SU-DHL-6 (cell line): ENCODE results near the gene ATP2A2.
A peak's percentile ranks its signal among the peaks of the same experiment; 100 is the strongest.

Source experiments
- H2AFZ ChIP-seq: fragments of 200-600 bp; sonication (generic); 2 replicates; pipeline ENCODE4 v1.6.1; 2014; ENCODE audit warnings: low read depth, mild to moderate bottlenecking, moderate library complexity, mixed read lengths, antibody characterized with exemption, low read length; ENCODE audit not compliant: severe bottlenecking
- H3F3A ChIP-seq: fragments of 200-600 bp; shearing (Covaris generic); 2 replicates; pipeline ENCODE4 v1.6.0; 2016; ENCODE audit warnings: antibody characterized with exemption, mild to moderate bottlenecking; ENCODE audit not compliant: insufficient read depth
- H3K27ac ChIP-seq: fragments of 200-600 bp; sonication (generic); 2 replicates; pipeline ENCODE4 v1.5.1; 2016; ENCODE audit warnings: low read depth, mild to moderate bottlenecking, low read length, moderate library complexity, mixed read lengths
- H3K27me3 ChIP-seq: fragments of 200-600 bp; sonication (generic), shearing (Covaris generic); 2 replicates; pipeline ENCODE4 v1.6.0; 2014; ENCODE audit warnings: mild to moderate bottlenecking, low read length
- H3K36me3 ChIP-seq: fragments of 200-600 bp; sonication (generic); 2 replicates; pipeline ENCODE4 v1.6.1; 2014; ENCODE audit warnings: mild to moderate bottlenecking, low read length, mixed read lengths
- H3K4me2 ChIP-seq: fragments of 300-600, 200-600 bp; shearing (Covaris generic), sonication (generic); 2 replicates; pipeline ENCODE4 v1.6.0; 2014; ENCODE audit warnings: low read length, low read depth, mild to moderate bottlenecking; ENCODE audit not compliant: poor library complexity, severe bottlenecking
- H3K4me3 ChIP-seq: fragments of 200-600 bp; sonication (generic); 2 replicates; pipeline ENCODE4 v1.5.1; 2014; ENCODE audit warnings: antibody characterized with exemption, low read length, mild to moderate bottlenecking, mixed read lengths; ENCODE audit not compliant: insufficient read depth, poor library complexity, severe bottlenecking
- H3K79me2 ChIP-seq: fragments of 200-600 bp; sonication (generic); 2 replicates; pipeline ENCODE4 v1.6.1; 2014; ENCODE audit warnings: mild to moderate bottlenecking, low read length, moderate library complexity; ENCODE audit not compliant: insufficient read depth
- H3K9ac ChIP-seq: fragments of 200-600 bp; sonication (generic); 2 replicates; pipeline ENCODE4 v1.7.0; 2014; ENCODE audit warnings: mild to moderate bottlenecking, low read length
- H3K9me2 ChIP-seq: fragments of 200-600 bp; sonication (generic); replicated peaks from 2 replicates; pipeline ENCODE4 v1.6.1; 2014; ENCODE audit warnings: low read length; ENCODE audit not compliant: insufficient read depth
- H3K9me3 ChIP-seq: fragments of 200-600 bp; sonication (generic); 2 replicates; pipeline ENCODE4 v1.6.1; 2014; ENCODE audit warnings: low read length, mixed read lengths; ENCODE audit not compliant: insufficient read depth
- H4K20me1 ChIP-seq: fragments of 200-600 bp; sonication (generic); 2 replicates; pipeline ENCODE4 v1.6.1; 2014; ENCODE audit warnings: low read depth, mild to moderate bottlenecking, antibody characterized with exemption, low read length, moderate library complexity, mixed read lengths
- CTCF ChIP-seq: fragments of 200-600 bp; sonication (generic); IDR thresholded peaks from one replicate; pipeline ENCODE4 v1.5.1; 2017; ENCODE audit warnings: antibody characterized with exemption, mild to moderate bottlenecking, low read length, moderate library complexity; ENCODE audit not compliant: insufficient read depth, poor library complexity, severe bottlenecking
- EZH2phosphoT487 ChIP-seq: fragments of 200-600 bp; sonication (generic), shearing (Covaris generic); conservative IDR thresholded peaks from 2 replicates; pipeline ENCODE4 v1.6.1; 2018; ENCODE audit warnings: mild to moderate bottlenecking, antibody characterized with exemption, low read length, moderate library complexity, mixed read lengths

ATP2A2 gene

GRCh38 chr12:110282300-110282860, 1.3 kb downstream of the ATP2A2 start:
- Histone ChIP-seq H2AFZ (no peak overlapping the region), H3K27ac (peak overlapping the region; percentile 74), H3F3A (peaks cover 14% of the 10 kb centered on the region), H3K4me2 (peak overlapping the region; percentile 95), H3K9me2 (no peaks in the 10 kb centered on the region), H3K36me3 (peaks cover 41% of the 10 kb centered on the region), H3K9ac (peak overlapping the region; percentile 88), H3K27me3 (no peaks in the 10 kb centered on the region), H4K20me1 (peaks cover 44% of the 10 kb centered on the region), H3K9me3 (no peaks in the 10 kb centered on the region), H3K79me2 (peaks cover 59% of the 10 kb centered on the region), H3K4me3 (peak overlapping the region; percentile 78)
- TF ChIP-seq EZH2phosphoT487 (no peak), CTCF (no peak)

DNA sequence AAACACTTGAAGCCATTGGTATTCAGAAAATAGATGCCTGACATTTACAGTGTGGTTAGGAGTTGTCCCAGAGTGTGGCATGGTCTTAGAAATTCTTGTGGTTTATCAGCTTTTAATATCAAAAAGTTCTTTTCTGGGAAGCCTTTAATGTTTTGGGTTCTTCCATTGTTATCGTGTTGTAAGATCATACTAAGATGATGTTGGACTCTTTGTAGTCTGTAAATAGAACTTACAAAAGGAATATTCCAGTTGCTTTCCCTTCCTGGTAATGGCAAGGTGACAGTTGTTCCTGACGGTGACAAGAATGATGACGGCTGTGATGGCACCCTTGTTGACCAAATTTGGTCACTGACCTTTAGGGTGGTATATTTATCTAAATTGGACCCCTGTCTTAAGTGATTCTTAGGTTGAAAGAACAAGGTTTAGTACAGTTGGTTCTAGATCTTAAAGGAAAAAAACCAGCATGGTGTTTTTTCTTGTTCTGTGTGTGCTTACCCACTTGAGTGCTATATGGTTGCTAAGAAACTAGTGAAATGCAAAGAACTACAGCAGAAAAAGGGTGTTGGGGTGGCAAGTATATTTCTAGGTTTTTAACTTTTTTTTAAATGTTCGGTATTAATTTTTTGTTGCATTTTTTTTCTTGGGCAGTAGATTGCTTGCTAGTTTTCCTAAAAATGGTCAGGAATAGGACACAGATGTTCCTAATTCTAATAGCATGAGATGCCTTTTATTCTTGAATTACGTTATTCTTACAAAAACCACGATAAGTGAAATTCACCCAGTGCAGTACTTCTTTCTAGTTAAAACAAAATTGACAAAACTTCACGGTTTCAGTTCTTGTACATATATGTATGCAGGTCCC, 2.1 kb downstream of the ATP2A2 start:
- Histone ChIP-seq H3K36me3 (peaks cover 42% of the 10 kb centered on the region), H3K4me2 (peak overlapping the region; percentile 95)

DNA sequence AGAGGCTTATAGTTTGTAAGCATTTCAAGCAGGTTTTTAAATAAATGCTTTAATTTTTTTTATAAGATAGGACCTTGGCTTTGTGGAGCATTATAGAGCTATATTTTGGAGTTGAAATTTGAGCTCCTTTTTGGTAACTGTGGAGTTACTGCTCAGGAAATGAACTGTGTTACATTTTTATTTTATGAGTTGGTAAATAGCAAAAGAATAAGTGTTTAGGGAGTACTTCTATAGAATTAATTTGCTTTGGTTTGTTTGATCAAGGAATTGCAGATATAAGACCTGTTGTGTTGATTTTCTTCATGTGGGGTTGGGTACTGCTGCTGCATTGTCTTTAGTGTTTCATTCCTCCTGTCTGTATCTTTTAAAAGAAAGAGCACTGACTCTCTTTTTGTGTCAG, 3.5 kb downstream of the ATP2A2 start:
- peaks cover 81% of the 10 kb centered on the region for H3K79me2 ChIP-seq
- H3K27ac ChIP-seq = peak overlapping the region; percentile 23; the same call in 1 of the 2 replicates
- peak overlapping the region; percentile 88 for H3K9ac ChIP-seq
- peaks cover 46% of the 10 kb centered on the region for H3K36me3 ChIP-seq
- H4K20me1 ChIP-seq = peaks cover 44% of the 10 kb centered on the region
- peak overlapping the region; percentile 95 for H3K4me2 ChIP-seq
- H3F3A ChIP-seq = peaks cover 12% of the 10 kb centered on the region
- TF ChIP-seq CTCF (no peak), EZH2phosphoT487 (no peak)
- H3K27me3 ChIP-seq = no peaks in the 10 kb centered on the region
- H3K9me2 ChIP-seq = no peaks in the 10 kb centered on the region
- no peak overlapping the region for H2AFZ ChIP-seq
- no peaks in the 10 kb centered on the region for H3K9me3 ChIP-seq
- peak overlapping the region; percentile 78 for H3K4me3 ChIP-seq

More for the DNA sequence above, 2.1 kb downstream of the ATP2A2 start:
- H3K79me2 ChIP-seq = peaks cover 67% of the 10 kb centered on the region
- no peak for TF ChIP-seq EZH2phosphoT487
- TF ChIP-seq CTCF = no peak
- H3K27me3 ChIP-seq = no peaks in the 10 kb centered on the region
- H3K9me2 ChIP-seq = no peaks in the 10 kb centered on the region
- peaks cover 44% of the 10 kb centered on the region for H4K20me1 ChIP-seq
- peaks cover 14% of the 10 kb centered on the region for H3F3A ChIP-seq
- peak overlapping the region; percentile 74; the same call in 1 of the 2 replicates for H3K27ac ChIP-seq
- no peaks in the 10 kb centered on the region for H3K9me3 ChIP-seq
- no peak overlapping the region for H2AFZ ChIP-seq
- peak overlapping the region; percentile 78 for H3K4me3 ChIP-seq
- peak overlapping the region; percentile 88 for H3K9ac ChIP-seq
